ENCODE measurements around the gene CADM2.
"Not testable (repeated sequence)": the region's sequence is repeated elsewhere in the genome, so short reads cannot be mapped to it uniquely, and the experiment has no call there.

- TF ChIP-seq EZH2 (IDR thresholded peaks at IDR 0.05; ENCODE audit: insufficient read depth, poor library complexity, severe bottlenecking); EZH2phosphoT487 (IDR thresholded peaks at IDR 0.05; ENCODE audit: insufficient read depth, low read depth): not testable (repeated sequence)
Observed at GRCh38 chr3:85507052-85507451, 548.3 kb downstream of the CADM2 start.
